Liver (tissue), 9 donors: ENCODE data around the gene CRADD. TPM values are rescaled to one million over a fixed set of nuclear protein-coding genes. Genes with fewer than 3 reads are reported as not detected.

Experiments
- DNase-seq: peaks from one replicate; pipeline ENCODE4 v3.0.0-alpha.2; 2017; ENCODE audit warnings: low spot score
- H3K27ac ChIP-seq, 2 donors: one replicate each; pipeline ENCODE4 v1.7.0; 2013; ENCODE audit warnings: inconsistent platforms in 2 of 2, low read length in 2 of 2, control low read depth in 1 of 2, low read depth in 1 of 2, mild to moderate bottlenecking in 1 of 2
- H3K27me3 ChIP-seq, 4 donors: one replicate each; pipeline versions ENCODE4 v1.6.1 to v1.7.0; 2013; ENCODE audit warnings: low read length in 3 of 4, inconsistent platforms in 1 of 4, mild to moderate bottlenecking in 1 of 4, moderate library complexity in 1 of 4; ENCODE audit not compliant: control insufficient read depth in 4 of 4, insufficient read depth in 4 of 4
- H3K36me3 ChIP-seq, 4 donors: one replicate each; pipeline versions ENCODE4 v1.6.1 to v1.7.0; 2013; ENCODE audit warnings: low read length in 3 of 4, mild to moderate bottlenecking in 3 of 4, low read depth in 1 of 4, moderate library complexity in 1 of 4; ENCODE audit not compliant: control insufficient read depth in 4 of 4, insufficient read depth in 3 of 4
- H3K4me1 ChIP-seq, 4 donors: one replicate each; pipeline versions ENCODE4 v1.6.1 to v1.7.0; 2013; ENCODE audit warnings: low read length in 3 of 4, mild to moderate bottlenecking in 3 of 4, moderate library complexity in 1 of 4; ENCODE audit not compliant: control insufficient read depth in 4 of 4, insufficient read depth in 4 of 4
- H3K4me3 ChIP-seq, 3 donors: one replicate each; pipeline versions ENCODE4 v1.6.1 to v1.7.0; 2013; ENCODE audit warnings: low read length in 3 of 3, control low read depth in 1 of 3, low read depth in 1 of 3, mild to moderate bottlenecking in 1 of 3
- H3K9ac ChIP-seq, 2 donors: one replicate each; pipeline ENCODE4 v1.7.0; 2013; ENCODE audit warnings: low read length in 2 of 2, mild to moderate bottlenecking in 2 of 2, moderate library complexity in 2 of 2, control low read depth in 1 of 2, low read depth in 1 of 2
- H3K9me3 ChIP-seq, 4 donors: one replicate each; pipeline versions ENCODE4 v1.6.1 to v1.7.0; 2013; ENCODE audit warnings: low read length in 3 of 4; ENCODE audit not compliant: control insufficient read depth in 4 of 4
- ATF3 ChIP-seq: IDR thresholded peaks from 2 replicates; pipeline ENCODE4 v1.6.1; 2016; ENCODE audit warnings: antibody characterized with exemption
- CTCF ChIP-seq: fragments of 150-350 bp; IDR thresholded peaks from 2 replicates; pipeline ENCODE4 v1.5.1; 2017; ENCODE audit warnings: improper control_type of control experiment, low read depth, low read length; ENCODE audit not compliant: missing input control
- EGR1 ChIP-seq, 2 donors: IDR thresholded peaks; 2 replicates each; pipeline ENCODE4 v1.6.1; 2016 to 2018; ENCODE audit warnings: antibody characterized with exemption in 2 of 2, low read depth in 2 of 2
- FOXA1 ChIP-seq: IDR thresholded peaks from 2 replicates; pipeline ENCODE4 v1.6.1; 2016; ENCODE audit warnings: antibody characterized with exemption
- FOXA2 ChIP-seq: IDR thresholded peaks from 2 replicates; pipeline ENCODE4 v1.6.1; 2016; ENCODE audit warnings: antibody characterized with exemption
- GABPA ChIP-seq, 2 donors: IDR thresholded peaks in 1 of 2; conservative IDR thresholded peaks in 1 of 2; 2 replicates each; pipeline ENCODE4 v1.6.1; 2016; ENCODE audit warnings: antibody characterized with exemption in 2 of 2, mild to moderate bottlenecking in 1 of 2, moderate library complexity in 1 of 2
- HNF4A ChIP-seq, 2 donors: conservative IDR thresholded peaks; 2 replicates each; pipeline ENCODE4 v1.6.1; 2016; ENCODE audit warnings: antibody characterized with exemption in 2 of 2, mild to moderate bottlenecking in 2 of 2
- HNF4G ChIP-seq: IDR thresholded peaks from 2 replicates; pipeline ENCODE4 v1.6.1; 2016; ENCODE audit warnings: antibody characterized with exemption
- JUND ChIP-seq, 2 donors: IDR thresholded peaks; 2 replicates each; pipeline ENCODE4 v1.6.1; 2016; ENCODE audit warnings: antibody characterized with exemption in 2 of 2
- MAX ChIP-seq: IDR thresholded peaks from 2 replicates; pipeline ENCODE4 v1.6.1; 2016; ENCODE audit warnings: antibody characterized with exemption
- NR2F2 ChIP-seq: IDR thresholded peaks from 2 replicates; pipeline ENCODE4 v1.6.1; 2016; ENCODE audit warnings: antibody characterized with exemption
- RAD21 ChIP-seq, 2 donors: IDR thresholded peaks; 2 replicates each; pipeline ENCODE4 v1.6.1; 2016; ENCODE audit warnings: antibody characterized with exemption in 2 of 2, mild to moderate bottlenecking in 2 of 2
- REST ChIP-seq: IDR thresholded peaks from 2 replicates; pipeline ENCODE4 v1.6.1; 2016; ENCODE audit warnings: antibody characterized with exemption, mild to moderate bottlenecking
- RXRA ChIP-seq, 2 donors: IDR thresholded peaks; 2 replicates each; pipeline ENCODE4 v1.6.1; 2017 to 2018; ENCODE audit warnings: antibody characterized with exemption in 2 of 2, mild to moderate bottlenecking in 1 of 2
- SP1 ChIP-seq: IDR thresholded peaks from 2 replicates; pipeline ENCODE4 v1.6.1; 2018; ENCODE audit warnings: antibody characterized with exemption, mild to moderate bottlenecking
- TAF1 ChIP-seq: conservative IDR thresholded peaks from 2 replicates; pipeline ENCODE4 v1.6.1; 2016; ENCODE audit warnings: antibody characterized with exemption, mild to moderate bottlenecking
- ZBTB33 ChIP-seq: IDR thresholded peaks from 2 replicates; pipeline ENCODE4 v1.6.1; 2016; ENCODE audit warnings: antibody characterized with exemption
- WGBS: extraction: QIAGEN DNeasy Blood & Tissue Kit; methylation state at CpG from one replicate; pipeline ENCODE4 v1.1.7; 2013; 5-methylcytosine and 5-hydroxymethylcytosine counted together
- polyA plus RNA-seq, 2 donors: library from polyadenylated mRNA; stranded (reverse) in 1 of 2; unstranded in 1 of 2; fragments of 200-250 nt in 1 of 2; fragments of >200 nt in 1 of 2; fragmentation: Nextera tagmentation in 1 of 2; extraction: Ambion mirVana in 1 of 2; gene quantifications; one replicate each; pipeline versions ENCODE4 v1.2.1 to v1.2.3, GENCODE V29; 2013 to 2015
- total RNA-seq, 2 donors: library from RNA; depleted of rRNA; stranded (reverse); fragments of >200 nt; gene quantifications; one replicate each; pipeline ENCODE4 v1.2.3, GENCODE V29; 2014
- donor health status: healthy.
- donor health status: healthy.
- donor health status: healthy.
- donor health status: healthy.
- donor health status: healthy.

The CRADD gene
- total and polyA plus RNA-seq, 4 donors, result 19.4 to 48.9 (median 29.6) TPM

- peaks cover 5 to 55% (median 27%) of the 10 kb centered on the region in 4 donors for H3K4me1 ChIP-seq
- H3K4me3 ChIP-seq, result no peak overlapping the region
- WGBS, result 90% methylated on average over 2 of the region's 2 CpGs
Measured at GRCh38 chr12:93745286-93745685, 68.1 kb downstream of the CRADD start.

More at GRCh38 chr12:93745286-93745685, 68.1 kb downstream of the CRADD start:
- DNase-seq, result no peak
- H3K9ac ChIP-seq, result no peak overlapping the region
- no peaks in the 10 kb centered on the region for H3K36me3 ChIP-seq
- TF ChIP-seq MAX (no peak), JUND (IDR thresholded peaks at IDR 0.05) (no peak), SP1 (no peak), NR2F2 (no peak), HNF4A (conservative IDR thresholded peaks at IDR 0.05) (no peak), HNF4G (no peak), ATF3 (no peak), FOXA1 (no peak), GABPA (IDR thresholded peaks at IDR 0.05 in 1 of 2, conservative IDR thresholded peaks at IDR 0.05 in 1 of 2) (no peak), TAF1 (no peak), FOXA2 (no peak), EGR1 (IDR thresholded peaks at IDR 0.05; ENCODE audit: low read depth in 2 of 2) (no peak), RAD21 (IDR thresholded peaks at IDR 0.05) (no peak), ZBTB33 (no peak), RXRA (IDR thresholded peaks at IDR 0.05) (no peak), CTCF (no peak), REST (no peak)
- no peaks in the 10 kb centered on the region for H3K27me3 ChIP-seq
- no peak overlapping the region for H3K27ac ChIP-seq
- H3K9me3 ChIP-seq, result no peaks in the 10 kb centered on the region
